Karpas-422 (cell line): ENCODE data around the gene HLA-DOA. TPM values are rescaled to one million over a fixed set of nuclear protein-coding genes. Genes with fewer than 3 reads are reported as not detected.
A peak's percentile ranks its signal among the peaks of the same experiment; 100 is the strongest.

ENCODE experiments used
- DNase-seq: peaks from one replicate; pipeline ENCODE4 v3.0.0-alpha.2; 2015
- H2AFZ ChIP-seq: fragments of 200-600 bp; sonication (generic); 2 replicates; pipeline ENCODE4 v1.6.1; 2014; ENCODE audit warnings: antibody characterized with exemption, low read length, mixed read lengths
- H3K27ac ChIP-seq: fragments of 200-600 bp; sonication (generic); 2 replicates; pipeline ENCODE4 v1.5.1; 2014; ENCODE audit warnings: mild to moderate bottlenecking, low read length, moderate library complexity
- H3K27me3 ChIP-seq: fragments of 200-600 bp; sonication (generic); 2 replicates; pipeline ENCODE4 v1.6.1; 2014; ENCODE audit warnings: low read length, mixed read lengths
- H3K36me3 ChIP-seq: fragments of 200-600 bp; sonication (generic); 2 replicates; pipeline ENCODE4 v1.6.1; 2014; ENCODE audit warnings: low read length, mixed read lengths; ENCODE audit not compliant: insufficient read depth
- H3K4me1 ChIP-seq: fragments of 200-600 bp; sonication (generic); 2 replicates; pipeline ENCODE4 v1.6.1; 2014; ENCODE audit warnings: mild to moderate bottlenecking, low read length, mixed read lengths
- H3K4me2 ChIP-seq: fragments of 200-600 bp; sonication (generic); 2 replicates; pipeline ENCODE4 v1.6.1; 2014; ENCODE audit warnings: low read length, low read depth, mild to moderate bottlenecking; ENCODE audit not compliant: poor library complexity, severe bottlenecking
- H3K4me3 ChIP-seq: fragments of 200-600 bp; sonication (generic); 2 replicates; pipeline ENCODE4 v1.5.1; 2014; ENCODE audit warnings: mild to moderate bottlenecking, antibody characterized with exemption, low read length, mixed read lengths
- H3K79me2 ChIP-seq: fragments of 200-600 bp; sonication (generic); 2 replicates; pipeline ENCODE4 v1.6.1; 2014; ENCODE audit warnings: mild to moderate bottlenecking, low read length, mixed read lengths
- H3K9ac ChIP-seq: fragments of 200-600 bp; sonication (generic); 2 replicates; pipeline ENCODE4 v1.6.0; 2014; ENCODE audit warnings: low read length
- H3K9me2 ChIP-seq: fragments of 200-600 bp; sonication (generic), shearing (Covaris generic); replicated peaks from 2 replicates; pipeline ENCODE4 v1.6.0; 2014; ENCODE audit warnings: mild to moderate bottlenecking, low read length, moderate library complexity; ENCODE audit not compliant: insufficient read depth
- H3K9me3 ChIP-seq: fragments of 300-700, 200-600 bp; sonication (generic); 2 replicates; pipeline ENCODE4 v1.6.1; 2014; ENCODE audit warnings: low read length, mixed read lengths
- H4K20me1 ChIP-seq: fragments of 200-600 bp; sonication (generic); 2 replicates; pipeline ENCODE4 v1.6.1; 2014; ENCODE audit warnings: mild to moderate bottlenecking, antibody characterized with exemption, low read length, low read depth; ENCODE audit not compliant: insufficient read depth
- total RNA-seq: library from RNA; depleted of rRNA; stranded (reverse); fragments of >200 nt; shearing (Covaris generic); gene quantifications from 2 replicates; pipeline ENCODE4 v1.2.3, GENCODE V29; 2014; ENCODE audit warnings: low replicate concordance

HLA-DOA gene
- total RNA-seq, 1 experiment from 2014 or later: 103 TPM

- H3K4me1 ChIP-seq: peaks cover 50% of the 10 kb centered on the region
- DNase-seq: peak; percentile 96
- peak overlapping the region; percentile 99 for H3K9ac ChIP-seq
- peaks cover 49% of the 10 kb centered on the region for H3K79me2 ChIP-seq
- peak overlapping the region; percentile 89 for H3K4me3 ChIP-seq
- peaks cover 20% of the 10 kb centered on the region for H4K20me1 ChIP-seq
- H3K4me2 ChIP-seq: peak overlapping the region; percentile 97
- no peaks in the 10 kb centered on the region for H3K27me3 ChIP-seq
- H2AFZ ChIP-seq: no peak overlapping the region
- H3K9me3 ChIP-seq: no peaks in the 10 kb centered on the region
- H3K36me3 ChIP-seq: peaks cover 24% of the 10 kb centered on the region
- H3K27ac ChIP-seq: peak overlapping the region; percentile 100
- no peaks in the 10 kb centered on the region for H3K9me2 ChIP-seq
Measured at GRCh38 chr6:32968867-32969684, 40.3 kb downstream of the HLA-DOA start.

- H3K4me1 ChIP-seq: peaks cover 54% of the 10 kb centered on the region
- H3K36me3 ChIP-seq: peaks cover 16% of the 10 kb centered on the region
- H3K4me3 ChIP-seq: peak within 1 kb of the TSS; percentile 89
- DNase-seq: peak; percentile 99
- no peak within 1 kb of the TSS for H2AFZ ChIP-seq
- no peaks in the 10 kb centered on the region for H3K9me3 ChIP-seq
- H3K27me3 ChIP-seq: no peaks in the 10 kb centered on the region
- H3K79me2 ChIP-seq: peaks cover 41% of the 10 kb centered on the region
- H3K9me2 ChIP-seq: no peaks in the 10 kb centered on the region
- peak within 1 kb of the TSS; percentile 97 for H3K4me2 ChIP-seq
- H3K9ac ChIP-seq: peak within 1 kb of the TSS; percentile 99
- peaks cover 12% of the 10 kb centered on the region for H4K20me1 ChIP-seq
- peak within 1 kb of the TSS; percentile 100 for H3K27ac ChIP-seq
Measured at GRCh38 chr6:32968093-32968866, 41.1 kb downstream of the HLA-DOA start, which contains the start of gene BRD2. Gene BRD2, plus strand, starts transcription at chr6:32968594. Its CDS starts 4,305 bp downstream, at chr6:32972899.

GRCh38 chr6:32967151-32968091, 42.0 kb downstream of the HLA-DOA start:
- Histone ChIP-seq H3K4me3 (peak overlapping the region; percentile 89), H3K79me2 (peaks cover 35% of the 10 kb centered on the region), H3K9me2 (no peaks in the 10 kb centered on the region), H3K27ac (peak overlapping the region; percentile 100), H2AFZ (no peak overlapping the region), H3K4me1 (peaks cover 62% of the 10 kb centered on the region), H4K20me1 (peaks cover 3% of the 10 kb centered on the region), H3K36me3 (peaks cover 7% of the 10 kb centered on the region), H3K9me3 (no peaks in the 10 kb centered on the region), H3K9ac (peak overlapping the region; percentile 99), H3K4me2 (peak overlapping the region; percentile 97), H3K27me3 (no peaks in the 10 kb centered on the region)
- DNase-seq: peak; percentile 84

- Histone ChIP-seq H3K4me1 (peaks cover 73% of the 10 kb centered on the region), H3K4me3 (no peak overlapping the region), H3K9me3 (no peaks in the 10 kb centered on the region), H3K27me3 (no peaks in the 10 kb centered on the region), H3K9ac (no peak overlapping the region), H2AFZ (no peak overlapping the region), H3K9me2 (no peaks in the 10 kb centered on the region), H3K36me3 (no peaks in the 10 kb centered on the region), H3K27ac (peak overlapping the region; percentile 100), H4K20me1 (no peaks in the 10 kb centered on the region), H3K4me2 (no peak overlapping the region), H3K79me2 (peaks cover 44% of the 10 kb centered on the region)
- no peak for DNase-seq
Measured at GRCh38 chr6:32964776-32965175, 44.6 kb downstream of the HLA-DOA start.

GRCh38 chr6:32963866-32964265, 45.5 kb downstream of the HLA-DOA start:
- Histone ChIP-seq H3K4me3 (no peak overlapping the region), H3K27me3 (no peaks in the 10 kb centered on the region), H3K36me3 (no peaks in the 10 kb centered on the region), H3K79me2 (peaks cover 36% of the 10 kb centered on the region), H3K4me2 (peak overlapping the region; percentile 64), H3K4me1 (peaks cover 67% of the 10 kb centered on the region), H4K20me1 (no peaks in the 10 kb centered on the region), H3K9me2 (no peaks in the 10 kb centered on the region), H3K9ac (peak overlapping the region; percentile 25; the same call in 1 of the 2 replicates), H2AFZ (no peak overlapping the region), H3K9me3 (no peaks in the 10 kb centered on the region), H3K27ac (peak overlapping the region; percentile 90)
- DNase-seq: no peak

- Histone ChIP-seq H3K9me3 (no peaks in the 10 kb centered on the region), H3K4me3 (peak overlapping the region; percentile 42), H3K4me1 (peaks cover 75% of the 10 kb centered on the region), H4K20me1 (no peaks in the 10 kb centered on the region), H3K9ac (peak overlapping the region; percentile 22; the same call in 1 of the 2 replicates), H3K4me2 (peak overlapping the region; percentile 64), H3K9me2 (no peaks in the 10 kb centered on the region), H3K27me3 (no peaks in the 10 kb centered on the region), H3K36me3 (no peaks in the 10 kb centered on the region), H2AFZ (no peak overlapping the region), H3K79me2 (peaks cover 32% of the 10 kb centered on the region), H3K27ac (peak overlapping the region; percentile 90)
- peak; percentile 83 for DNase-seq
Measured at GRCh38 chr6:32962213-32962826, 47.1 kb downstream of the HLA-DOA start.

- Histone ChIP-seq H3K27ac (peak overlapping the region; percentile 90), H3K4me2 (no peak overlapping the region), H3K36me3 (no peaks in the 10 kb centered on the region), H3K9ac (no peak overlapping the region), H2AFZ (no peak overlapping the region), H3K9me2 (no peaks in the 10 kb centered on the region), H3K4me1 (peaks cover 74% of the 10 kb centered on the region), H3K27me3 (no peaks in the 10 kb centered on the region), H3K4me3 (no peak overlapping the region), H3K79me2 (peaks cover 22% of the 10 kb centered on the region), H3K9me3 (no peaks in the 10 kb centered on the region), H4K20me1 (no peaks in the 10 kb centered on the region)
- no peak for DNase-seq
Measured at GRCh38 chr6:32960563-32960962, 48.8 kb downstream of the HLA-DOA start.
